ENCODE data around the gene FRMD8.

FRMD8 gene

GRCh38 chr11:65357856-65358356 is 28.5 kb upstream of the FRMD8 start:
- DNase-seq (ENCODE audit: low read depth, low spot score) = no peak
- in situ Hi-C loops (cut with HindIII; ENCODE audit: low sequenced_read_pairs) = no loop called here
- no peak overlapping the region for H3K4me3 ChIP-seq (ENCODE audit: low read depth, low read length)
- no peak for TF ChIP-seq CTCF (IDR thresholded peaks at IDR 0.05; ENCODE audit: low read depth, low read length)

- in situ Hi-C loops (cut with HindIII; ENCODE audit: low sequenced_read_pairs) = no loop called here
- no peak for DNase-seq (ENCODE audit: low read depth, low spot score)
- no peak for TF ChIP-seq CTCF (IDR thresholded peaks at IDR 0.05; ENCODE audit: low read depth, low read length)
- no peak overlapping the region for H3K4me3 ChIP-seq (ENCODE audit: low read depth, low read length)
Measured at GRCh38 chr11:65362320-65362931, 24.0 kb upstream of the FRMD8 start.

GRCh38 chr11:65362966-65363365 is 23.5 kb upstream of the FRMD8 start:
- no peak for DNase-seq (ENCODE audit: low read depth, low spot score)
- no peak for TF ChIP-seq CTCF (IDR thresholded peaks at IDR 0.05; ENCODE audit: low read depth, low read length)
- H3K4me3 ChIP-seq (ENCODE audit: low read depth, low read length) = no peak overlapping the region
- in situ Hi-C loops (cut with HindIII; ENCODE audit: low sequenced_read_pairs) = no loop called here

DNA sequence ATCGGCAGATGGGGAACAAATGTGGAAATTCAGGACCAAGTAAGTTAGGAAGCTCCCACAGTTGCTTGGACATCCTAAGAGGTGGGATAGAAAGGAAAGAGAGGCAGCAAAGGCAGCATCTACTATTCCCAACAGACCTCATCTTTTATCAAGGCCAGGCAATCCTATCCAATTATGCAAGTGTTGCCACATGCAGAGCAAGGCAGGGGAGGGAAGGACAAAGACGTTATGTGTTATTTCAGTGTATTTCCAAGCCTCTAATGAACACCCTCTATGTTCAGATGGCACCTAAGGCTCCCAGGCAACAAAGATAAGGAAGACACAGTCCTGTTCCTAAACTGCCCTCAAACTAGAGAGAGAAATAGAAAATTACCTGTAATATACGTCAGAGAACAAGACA is 22.7 kb upstream of the FRMD8 start:
- no peak for DNase-seq (ENCODE audit: low read depth, low spot score)
- TF ChIP-seq CTCF (IDR thresholded peaks at IDR 0.05; ENCODE audit: low read depth, low read length) = no peak
- no peak overlapping the region for H3K4me3 ChIP-seq (ENCODE audit: low read depth, low read length)
- in situ Hi-C loops (cut with HindIII; ENCODE audit: low sequenced_read_pairs) = no loop called here

DNA sequence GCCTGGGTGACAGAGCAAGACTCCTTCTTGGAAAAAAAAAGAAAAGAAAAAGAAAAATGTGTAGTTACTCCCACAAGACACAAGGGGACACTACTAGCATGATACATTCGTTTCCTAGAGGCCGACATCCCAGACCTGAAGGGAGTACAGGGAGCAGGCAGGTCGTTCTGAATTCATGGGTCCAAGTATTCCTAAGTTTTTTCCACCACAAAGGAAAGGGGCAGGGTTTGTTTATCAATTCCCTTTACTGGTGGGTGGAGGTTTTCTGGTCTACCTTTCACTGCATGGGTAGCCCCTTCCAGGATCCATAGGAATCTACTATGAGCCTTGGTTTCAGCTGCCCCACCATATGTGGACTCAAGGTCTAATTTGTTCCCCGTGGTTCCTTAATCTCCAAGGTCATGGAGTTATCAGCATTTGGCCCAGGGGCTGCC is 20.1 kb upstream of the FRMD8 start:
- peak; percentile 79 for DNase-seq (ENCODE audit: low read depth, low spot score)
- in situ Hi-C loops (cut with HindIII; ENCODE audit: low sequenced_read_pairs) = no loop called here
- no peak overlapping the region for H3K4me3 ChIP-seq (ENCODE audit: low read depth, low read length)
- peak; percentile 72 for TF ChIP-seq CTCF (IDR thresholded peaks at IDR 0.05; ENCODE audit: low read depth, low read length)

GRCh38 chr11:65370659-65371049 is 15.8 kb upstream of the FRMD8 start:
- no peak for TF ChIP-seq CTCF (IDR thresholded peaks at IDR 0.05; ENCODE audit: low read depth, low read length)
- no peak overlapping the region for H3K4me3 ChIP-seq (ENCODE audit: low read depth, low read length)
- in situ Hi-C loops (cut with HindIII; ENCODE audit: low sequenced_read_pairs) = no loop called here
- no peak for DNase-seq (ENCODE audit: low read depth, low spot score)

Data from astrocyte of the spinal cord (primary cell).